ENCODE measurements around the gene GIMAP2. TPM values are rescaled to one million over a fixed set of nuclear protein-coding genes. Genes with fewer than 3 reads are reported as not detected.

The GIMAP2 gene
- total RNA-seq, 1 experiment from 2014 or later, result not detected

GRCh38 chr7:150657526-150657925 is 28.0 kb upstream of the GIMAP2 start:
- H4K20me1 ChIP-seq (ENCODE audit: insufficient read depth), result no peaks in the 10 kb centered on the region
- TF ChIP-seq YY1 (IDR thresholded peaks at IDR 0.05; ENCODE audit: extremely low read depth, insufficient replicate concordance, low read depth, low read length), result no peak
- no peak for TF ChIP-seq SIN3A (IDR thresholded peaks at IDR 0.05; ENCODE audit: low read depth)
- no peak for TF ChIP-seq EZH2 (IDR thresholded peaks at IDR 0.05)
- TF ChIP-seq FOSL1 (IDR thresholded peaks at IDR 0.05; ENCODE audit: low read depth), result no peak
- no peak for TF ChIP-seq POLR2AphosphoS5 (IDR thresholded peaks at IDR 0.05; ENCODE audit: low read depth, low read length)
- TF ChIP-seq ELF1 (IDR thresholded peaks at IDR 0.05; ENCODE audit: borderline replicate concordance, low read depth), result no peak
- no peak for TF ChIP-seq CTCF (IDR thresholded peaks at IDR 0.05 in 2 of 3, conservative IDR thresholded peaks at IDR 0.05 in 1 of 3; ENCODE audit: borderline replicate concordance in 1 of 3, insufficient read depth in 1 of 3, low read depth in 2 of 3, low read length in 2 of 3)
- ChIA-PET CTCF (no interaction called here), POLR2A (no interaction called here), RAD21 (ENCODE audit: low non-redundant PET in 1 of 2, low total read pairs in 2 of 2, uncharacterized antibody in 2 of 2, unreplicated experiment in 2 of 2) (no interaction called here)
- H3K4me1 ChIP-seq (ENCODE audit: control insufficient read depth in 1 of 2, insufficient read depth in 2 of 2, low read length in 2 of 2), result no peaks in the 10 kb centered on the region
- DNase-seq (ENCODE audit: low read depth, low spot score) (no peak), ATAC-seq (no peak)
- no peak overlapping the region for H3K4me3 ChIP-seq (replicated peaks in 1 of 2; ENCODE audit: low read depth in 1 of 2, low read length in 2 of 2)
- no peak overlapping the region for H3K27ac ChIP-seq (ENCODE audit: low read depth, low read length)
- no peaks in the 10 kb centered on the region for H3K9me2 ChIP-seq (ENCODE audit: insufficient read depth)
- no peaks in the 10 kb centered on the region for H3K9me3 ChIP-seq (ENCODE audit: control insufficient read depth in 1 of 2, insufficient read depth in 1 of 2, low read depth in 1 of 2, low read length in 2 of 2)
- intact Hi-C loops (cut with micrococcal nuclease), result no loop called here
- no peak overlapping the region for H3K4me2 ChIP-seq (ENCODE audit: low read length)
- no peak overlapping the region for H3K9ac ChIP-seq (ENCODE audit: low read length)
- no peaks in the 10 kb centered on the region for H3K79me2 ChIP-seq (ENCODE audit: insufficient read depth, low read length)
- no peak overlapping the region for H2AFZ ChIP-seq (ENCODE audit: low read depth, low read length, poor library complexity, severe bottlenecking)
- H3K36me3 ChIP-seq (ENCODE audit: control insufficient read depth in 1 of 2, insufficient read depth in 2 of 2, low read length in 2 of 2), result no peaks in the 10 kb centered on the region
- peaks cover 4% of the 10 kb centered on the region; the same call in 1 of the 2 replicates for H3K27me3 ChIP-seq (ENCODE audit: insufficient read depth, low read length)
- no TSS peak for BruUV-seq (replicated peaks)

GRCh38 chr7:150660939-150661613 is 24.4 kb upstream of the GIMAP2 start:
- Histone ChIP-seq H3K4me1 (ENCODE audit: control insufficient read depth in 1 of 2, insufficient read depth in 2 of 2, low read length in 2 of 2) (no peaks in the 10 kb centered on the region), H2AFZ (ENCODE audit: low read depth, low read length, poor library complexity, severe bottlenecking) (no peak overlapping the region), H3K9ac (ENCODE audit: low read length) (no peak overlapping the region), H3K27ac (ENCODE audit: low read depth, low read length) (no peak overlapping the region), H3K36me3 (ENCODE audit: control insufficient read depth in 1 of 2, insufficient read depth in 2 of 2, low read length in 2 of 2) (no peaks in the 10 kb centered on the region), H3K27me3 (ENCODE audit: insufficient read depth, low read length) (peaks cover 7% of the 10 kb centered on the region; the same call in 1 of the 2 replicates), H3K79me2 (ENCODE audit: insufficient read depth, low read length) (no peaks in the 10 kb centered on the region), H3K4me2 (ENCODE audit: low read length) (no peak overlapping the region), H3K9me2 (ENCODE audit: insufficient read depth) (no peaks in the 10 kb centered on the region), H3K4me3 (replicated peaks in 1 of 2; ENCODE audit: low read depth in 1 of 2, low read length in 2 of 2) (no peak overlapping the region), H3K9me3 (ENCODE audit: control insufficient read depth in 1 of 2, insufficient read depth in 1 of 2, low read depth in 1 of 2, low read length in 2 of 2) (no peaks in the 10 kb centered on the region), H4K20me1 (ENCODE audit: insufficient read depth) (no peaks in the 10 kb centered on the region)
- no peak for DNase-seq (ENCODE audit: low read depth, low spot score)
- CTCF ChIA-PET, result no interaction called here
- RAD21 ChIA-PET (ENCODE audit: low non-redundant PET in 1 of 2, low total read pairs in 2 of 2, uncharacterized antibody in 2 of 2, unreplicated experiment in 2 of 2), result no interaction called here
- no peak for ATAC-seq
- POLR2A ChIA-PET, result no interaction called here
- intact Hi-C loops (cut with micrococcal nuclease), result no loop called here
- BruUV-seq (replicated peaks), result no TSS peak
- TF ChIP-seq SP1 (IDR thresholded peaks at IDR 0.05; ENCODE audit: low read depth), result no peak
- TF ChIP-seq REST (IDR thresholded peaks at IDR 0.05; ENCODE audit: low read depth), result no peak
- no peak for TF ChIP-seq ELF1 (IDR thresholded peaks at IDR 0.05; ENCODE audit: borderline replicate concordance, low read depth)
- no peak for TF ChIP-seq RAD21 (IDR thresholded peaks at IDR 0.05; ENCODE audit: low read depth)
- no peak for TF ChIP-seq ATF3 (IDR thresholded peaks at IDR 0.05)
- no peak for TF ChIP-seq ZNF274 (IDR thresholded peaks at IDR 0.05; ENCODE audit: low read depth, low read length)
- TF ChIP-seq MAX (IDR thresholded peaks at IDR 0.05), result no peak
- TF ChIP-seq EGR1 (IDR thresholded peaks at IDR 0.05; ENCODE audit: low read depth), result no peak
- no peak for TF ChIP-seq SRF (IDR thresholded peaks at IDR 0.05; ENCODE audit: low read depth)
- TF ChIP-seq EZH2 (IDR thresholded peaks at IDR 0.05), result no peak
- no peak for TF ChIP-seq ZFX (IDR thresholded peaks at IDR 0.05)
